HepG2 (cell line): Measurements from ENCODE around the gene ANTXR1. TPM values are rescaled to one million over a fixed set of nuclear protein-coding genes. Genes with fewer than 3 reads are reported as not detected.

Experiments used
- ATAC-seq: fragments of 200-7000 bp; cut with Tn5 transposase; 3 replicates; pipeline ENCODE4 v1.9.1; 2020; ENCODE audit warnings: mild to moderate bottlenecking, moderate library complexity
- BruUV-seq: library from RNA; stranded (reverse); fragments of 400-500 nt; replicated peaks from 2 replicates; lab custom pipeline; 2021; lab: Mats Ljungman, UMichigan
- CTCF ChIA-PET: fragments of 300-600 bp; formaldehyde crosslinking; extraction: SDS; loops from one replicate; lab custom pipeline; 2021; ENCODE audit warnings: low total read pairs, inconsistent platforms, low intra/inter-chr PET ratio; lab: Yijun Ruan, JAX
- POLR2A ChIA-PET: fragments of 350-600 bp; sonication (Branson Sonifier 250); formaldehyde crosslinking; loops from one replicate; lab custom pipeline; 2020; ENCODE audit warnings: antibody characterized with exemption, inconsistent platforms; lab: Yijun Ruan, JAX
- DNase-seq: peaks from one replicate; pipeline ENCODE4 v3.0.0-alpha.2; 2015; ENCODE audit warnings: low spot score
- FAIRE-seq: peaks from 3 replicates; lab custom pipeline; 2011; peaks lifted over from hg19 to GRCh38; lab: Jason Lieb, UNC
- H2AFZ ChIP-seq: one replicate; pipeline ENCODE4 v1.6.1; 2011; ENCODE audit warnings: low read length, inconsistent platforms
- H3K27ac ChIP-seq: fragments of 300-600 bp; 3 replicates; pipeline ENCODE4 v1.8.0; 2011; ENCODE audit warnings: mixed run types, mild to moderate bottlenecking, mixed read lengths, low read length, inconsistent platforms; ENCODE audit not compliant: insufficient read depth; ENCODE audit errors: extremely low read length
- H3K27me3 ChIP-seq, 2 experiments: fragments of 200-600 bp in 1 of 2; 2 replicates in 1 of 2; 3 replicates in 1 of 2; pipeline versions ENCODE4 v1.6.0 to v1.8.0; 2011; ENCODE audit warnings: low read length in 2 of 2, mild to moderate bottlenecking in 2 of 2, moderate library complexity in 2 of 2, inconsistent platforms in 1 of 2; ENCODE audit not compliant: insufficient read depth in 2 of 2, control insufficient read depth in 1 of 2
- H3K36me3 ChIP-seq, 2 experiments: fragments of 200-600 bp in 1 of 2; replicated peaks in 1 of 2; 2 replicates in 1 of 2; 3 replicates in 1 of 2; pipeline versions ENCODE4 v1.5.1 to v1.8.0; 2011; ENCODE audit warnings: low read length in 2 of 2, inconsistent platforms in 1 of 2; ENCODE audit not compliant: insufficient read depth in 2 of 2, control insufficient read depth in 1 of 2
- H3K4me1 ChIP-seq: 2 replicates; pipeline ENCODE4 v1.5.1; 2012; ENCODE audit warnings: low read length, inconsistent platforms; ENCODE audit not compliant: insufficient read depth
- H3K4me2 ChIP-seq: 2 replicates; pipeline ENCODE4 v1.6.0; 2011; ENCODE audit warnings: low read depth, low read length, inconsistent platforms
- H3K4me3 ChIP-seq, 3 experiments: fragments of 200-600 bp in 1 of 3; sonication (generic), shearing (Covaris generic) in 1 of 3; replicated peaks in 1 of 3; 2 replicates each; pipeline ENCODE4 v1.5.1; 2011 to 2016; ENCODE audit warnings: low read length in 3 of 3, inconsistent platforms in 2 of 3, low read depth in 2 of 3, mild to moderate bottlenecking in 2 of 3, control low read depth in 1 of 3, mixed read lengths in 1 of 3; ENCODE audit not compliant: insufficient read depth in 1 of 3
- H3K79me2 ChIP-seq: one replicate; pipeline ENCODE4 v1.6.1; 2011; ENCODE audit warnings: low read length, inconsistent platforms; ENCODE audit not compliant: insufficient read depth
- H3K9ac ChIP-seq: 2 replicates; pipeline ENCODE4 v1.6.0; 2011; ENCODE audit warnings: mild to moderate bottlenecking, low read depth, low read length, inconsistent platforms; ENCODE audit not compliant: insufficient read depth
- H3K9me3 ChIP-seq: 2 replicates; pipeline ENCODE4 v1.5.1; 2012; ENCODE audit warnings: mild to moderate bottlenecking, low read length
- H4K20me1 ChIP-seq: 2 replicates; pipeline ENCODE4 v1.6.0; 2011; ENCODE audit warnings: inconsistent platforms, mild to moderate bottlenecking, low read length, moderate library complexity; ENCODE audit not compliant: insufficient read depth
- GLI4 ChIP-seq: sonication (generic); formaldehyde crosslinking; IDR thresholded peaks from 2 replicates; pipeline ENCODE4 v1.5.1; 2020; ENCODE audit warnings: missing genetic modification reagents, mild to moderate bottlenecking, moderate library complexity, borderline replicate concordance
- HOXA9 ChIP-seq: sonication (generic); formaldehyde crosslinking; IDR thresholded peaks from 2 replicates; pipeline ENCODE4 v1.8.1; 2022; ENCODE audit warnings: missing genetic modification reagents, mild to moderate bottlenecking, moderate library complexity, borderline replicate concordance
- MXD4 ChIP-seq: IDR thresholded peaks from 2 replicates; pipeline ENCODE4 v1.6.1; 2016; ENCODE audit warnings: mild to moderate bottlenecking, missing biosample characterization, missing genetic modification reagents
- NFIC ChIP-seq: IDR thresholded peaks from 2 replicates; pipeline ENCODE4 v1.6.1; 2012; ENCODE audit warnings: mild to moderate bottlenecking, low read length, inconsistent platforms
- NR2F2 ChIP-seq: IDR thresholded peaks from 2 replicates; pipeline ENCODE4 v1.6.1; 2012; ENCODE audit warnings: low read depth, inconsistent platforms, borderline replicate concordance
- REL ChIP-seq: sonication (generic); formaldehyde crosslinking; conservative IDR thresholded peaks from 2 replicates; pipeline ENCODE4 v1.8.0; 2022; ENCODE audit warnings: mild to moderate bottlenecking, missing genetic modification reagents, moderate library complexity
- SALL2 ChIP-seq: sonication (generic); formaldehyde crosslinking; IDR thresholded peaks from 2 replicates; pipeline ENCODE4 v1.8.1; 2023; ENCODE audit warnings: mild to moderate bottlenecking, missing genetic modification reagents, inconsistent platforms
- TEAD2 ChIP-seq: sonication (generic); formaldehyde crosslinking; IDR thresholded peaks from 2 replicates; pipeline ENCODE4 v1.9.0; 2021; ENCODE audit warnings: missing genetic modification reagents
- ZBTB3 ChIP-seq: sonication (generic); formaldehyde crosslinking; IDR thresholded peaks from 2 replicates; pipeline ENCODE4 v1.4.0; 2020; ENCODE audit warnings: low read depth, mild to moderate bottlenecking, moderate library complexity, missing genetic modification reagents, borderline replicate concordance
- ZFP90 ChIP-seq: sonication (generic); formaldehyde crosslinking; IDR thresholded peaks from 2 replicates; pipeline ENCODE4 v1.8.0; 2022; ENCODE audit warnings: missing genetic modification reagents, mild to moderate bottlenecking, inconsistent platforms, borderline replicate concordance
- ZNF317 ChIP-seq: sonication (generic); formaldehyde crosslinking; IDR thresholded peaks from 2 replicates; pipeline ENCODE4 v1.5.0; 2020; ENCODE audit warnings: mild to moderate bottlenecking, missing genetic modification reagents
- ZNF564 ChIP-seq: sonication (generic); formaldehyde crosslinking; IDR thresholded peaks from 2 replicates; pipeline ENCODE4 v1.8.1; 2023; ENCODE audit warnings: mild to moderate bottlenecking, missing genetic modification reagents
- ZNF615 ChIP-seq: sonication (generic); formaldehyde crosslinking; IDR thresholded peaks from 2 replicates; pipeline ENCODE4 v1.5.0; 2020; ENCODE audit warnings: mild to moderate bottlenecking, missing genetic modification reagents, borderline replicate concordance
- ZNF75D ChIP-seq: sonication (generic); formaldehyde crosslinking; IDR thresholded peaks from 2 replicates; pipeline ENCODE4 v1.8.1; 2023; ENCODE audit warnings: missing genetic modification reagents, mild to moderate bottlenecking, borderline replicate concordance
- WGBS: methylation state at CpG from one replicate; pipeline ENCODE4 v1.1.6; 2017; ENCODE audit warnings: low lambda C conversion rate; 5-methylcytosine and 5-hydroxymethylcytosine counted together
- in situ Hi-C: cut with HindIII; loops from 2 replicates; pipeline ENCODE4 v1.10.0; 2017; ENCODE audit warnings: low pct_unique_long_range_greater_than_20kb; ENCODE audit not compliant: extremely low pct_ligation_motif_present
- intact Hi-C: fragments of 100-400 bp; cut with micrococcal nuclease; formaldehyde crosslinking; loops from one replicate; pipeline ENCODE4 v1.10.0; 2022; ENCODE audit not compliant: unreplicated experiment
- polyA plus RNA-seq, 8 experiments: library from polyadenylated mRNA; depleted of rRNA in 3 of 8; stranded (reverse) in 7 of 8; unstranded in 1 of 8; fragments of >200 nt; fragmentation: Illumina TruSeq in 4 of 8; extraction: Trizol in 4 of 8; gene quantifications; 2 replicates each; pipeline versions ENCODE4 v1.2.1 to v1.2.3, GENCODE V29; 2011 to 2016; ENCODE audit warnings: low read depth in 4 of 8, missing spikeins in 1 of 8, mixed read lengths in 1 of 8; ENCODE audit not compliant: insufficient read depth in 1 of 8
- total RNA-seq, 5 experiments: library from RNA; depleted of rRNA; stranded (reverse); fragments of >200 nt; fragmentation: Illumina TruSeq; extraction: Trizol; gene quantifications; 2 replicates each; pipeline ENCODE4 v1.2.3, GENCODE V29; 2016; ENCODE audit warnings: low read depth in 1 of 5
- TF ChIP-seq, protein P1 (sequence below): sonication (generic); formaldehyde crosslinking; IDR thresholded peaks from 2 replicates; pipeline ENCODE4 v1.5.0; 2020; ENCODE audit warnings: mild to moderate bottlenecking, low read depth, missing genetic modification reagents, borderline replicate concordance
- TF ChIP-seq, protein P2 (sequence below): sonication (generic); formaldehyde crosslinking; IDR thresholded peaks from 2 replicates; pipeline ENCODE4 v1.4.0; 2020; ENCODE audit warnings: missing genetic modification reagents
- TF ChIP-seq, protein P3 (sequence below): sonication (generic); formaldehyde crosslinking; IDR thresholded peaks from 2 replicates; pipeline ENCODE4 v1.4.0; 2020; ENCODE audit warnings: mild to moderate bottlenecking, low read depth, missing genetic modification reagents

Gene ANTXR1
- total and polyA plus RNA-seq, 2 of the 13 experiments (the other 11 are each of a cell fraction or from before 2014, with no cell fraction given), result 4.5 to 12.7 TPM

DNA sequence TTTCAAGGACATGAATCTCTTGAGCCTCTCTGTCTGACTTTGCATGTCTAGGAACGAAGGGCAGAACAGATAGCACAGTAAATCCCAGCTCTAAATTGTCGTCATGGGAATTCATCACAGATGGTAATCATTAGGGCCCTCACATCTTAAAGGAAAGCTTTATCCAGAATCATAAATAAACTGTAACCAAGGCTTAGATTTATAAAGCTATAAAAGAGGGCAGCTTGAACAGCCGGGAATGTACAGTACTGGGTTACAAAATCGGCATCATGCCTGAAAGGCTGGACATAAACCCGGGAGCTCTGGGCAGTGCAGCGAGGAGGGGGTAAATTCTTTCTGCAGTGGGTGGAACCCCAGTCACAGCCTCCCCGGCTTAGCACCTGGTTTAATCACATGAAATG is 229.7 kb downstream of the ANTXR1 start:
- H2AFZ ChIP-seq, result no peak overlapping the region
- FAIRE-seq (no peak), ATAC-seq (no peak), DNase-seq (no peak)
- no peaks in the 10 kb centered on the region for H4K20me1 ChIP-seq
- no peak overlapping the region for H3K27ac ChIP-seq
- no TSS peak for BruUV-seq
- ChIA-PET CTCF (no interaction called here), POLR2A (interaction anchor here (0.7 kb wide), 1 partner anchor 11 kb away, joined by 3 read pairs; no protein-coding TSS in a partner anchor)
- no peak for TF ChIP-seq ZNF75D
- H3K27me3 ChIP-seq, result no peaks in the 10 kb centered on the region
- peaks cover 13% of the 10 kb centered on the region for H3K4me1 ChIP-seq
- no peak overlapping the region for H3K4me2 ChIP-seq
- intact Hi-C loops (no loop called here), in situ Hi-C loops (no loop called here)
- H3K9me3 ChIP-seq, result no peaks in the 10 kb centered on the region
- H3K9ac ChIP-seq, result no peak overlapping the region
- 89% methylated on average over 7 of the region's 7 CpGs for WGBS
- H3K36me3 ChIP-seq, result peaks cover 1% of the 10 kb centered on the region in 2 experiments; a peak in 2 of 5 replicates
- no peak overlapping the region for H3K4me3 ChIP-seq
- no peaks in the 10 kb centered on the region for H3K79me2 ChIP-seq

DNA sequence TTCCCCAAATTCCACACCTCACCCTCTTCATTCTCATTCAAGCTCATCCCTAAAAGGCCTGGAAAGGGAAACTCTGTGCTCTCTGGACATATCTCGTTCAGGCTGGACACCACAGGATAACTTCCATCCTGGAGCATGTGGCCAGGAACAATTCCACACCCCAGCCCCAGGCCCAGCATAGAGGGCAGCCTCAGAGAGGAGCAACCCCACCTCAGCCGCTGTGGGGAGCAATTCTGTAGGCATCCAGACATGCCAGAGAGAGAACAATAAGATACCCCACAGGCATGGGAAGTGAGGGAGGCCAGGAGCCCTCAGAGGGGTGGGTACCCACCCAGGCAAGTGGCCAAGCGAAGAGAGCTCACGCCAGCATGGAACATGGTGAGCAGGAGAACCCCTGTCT is 230.7 kb downstream of the ANTXR1 start:
- WGBS, result 89% methylated on average over 4 of the region's 4 CpGs
- peak; percentile 27; the same call in 2 of the 3 replicates for ATAC-seq
- intact Hi-C loops, result no loop called here
- ChIA-PET POLR2A (no interaction called here), CTCF (no interaction called here)
- TF ChIP-seq TEAD2 (CRISPR knock-in tag), result no peak
- TF ChIP-seq MXD4, result no peak
- TF ChIP-seq NR2F2, result no peak
- no peak for TF ChIP-seq REL (CRISPR knock-in tag)
- TF ChIP-seq, protein P1, sequence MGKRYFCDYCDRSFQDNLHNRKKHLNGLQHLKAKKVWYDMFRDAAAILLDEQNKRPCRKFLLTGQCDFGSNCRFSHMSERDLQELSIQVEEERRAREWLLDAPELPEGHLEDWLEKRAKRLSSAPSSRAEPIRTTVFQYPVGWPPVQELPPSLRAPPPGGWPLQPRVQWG, result no peak
- no peak for TF ChIP-seq ZBTB3
- TF ChIP-seq, protein P2, sequence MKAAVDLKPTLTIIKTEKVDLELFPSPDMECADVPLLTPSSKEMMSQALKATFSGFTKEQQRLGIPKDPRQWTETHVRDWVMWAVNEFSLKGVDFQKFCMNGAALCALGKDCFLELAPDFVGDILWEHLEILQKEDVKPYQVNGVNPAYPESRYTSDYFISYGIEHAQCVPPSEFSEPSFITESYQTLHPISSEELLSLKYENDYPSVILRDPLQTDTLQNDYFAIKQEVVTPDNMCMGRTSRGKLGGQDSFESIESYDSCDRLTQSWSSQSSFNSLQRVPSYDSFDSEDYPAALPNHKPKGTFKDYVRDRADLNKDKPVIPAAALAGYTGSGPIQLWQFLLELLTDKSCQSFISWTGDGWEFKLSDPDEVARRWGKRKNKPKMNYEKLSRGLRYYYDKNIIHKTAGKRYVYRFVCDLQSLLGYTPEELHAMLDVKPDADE, result no peak
- TF ChIP-seq GLI4 (CRISPR knock-in tag), result no peak
- no peak for TF ChIP-seq HOXA9 (CRISPR knock-in tag)
- TF ChIP-seq ZNF317 (CRISPR knock-in tag), result no peak
- no peak for TF ChIP-seq NFIC
- no peak for TF ChIP-seq ZFP90
- no peak for TF ChIP-seq ZNF615 (CRISPR knock-in tag)
- TF ChIP-seq, protein P3, sequence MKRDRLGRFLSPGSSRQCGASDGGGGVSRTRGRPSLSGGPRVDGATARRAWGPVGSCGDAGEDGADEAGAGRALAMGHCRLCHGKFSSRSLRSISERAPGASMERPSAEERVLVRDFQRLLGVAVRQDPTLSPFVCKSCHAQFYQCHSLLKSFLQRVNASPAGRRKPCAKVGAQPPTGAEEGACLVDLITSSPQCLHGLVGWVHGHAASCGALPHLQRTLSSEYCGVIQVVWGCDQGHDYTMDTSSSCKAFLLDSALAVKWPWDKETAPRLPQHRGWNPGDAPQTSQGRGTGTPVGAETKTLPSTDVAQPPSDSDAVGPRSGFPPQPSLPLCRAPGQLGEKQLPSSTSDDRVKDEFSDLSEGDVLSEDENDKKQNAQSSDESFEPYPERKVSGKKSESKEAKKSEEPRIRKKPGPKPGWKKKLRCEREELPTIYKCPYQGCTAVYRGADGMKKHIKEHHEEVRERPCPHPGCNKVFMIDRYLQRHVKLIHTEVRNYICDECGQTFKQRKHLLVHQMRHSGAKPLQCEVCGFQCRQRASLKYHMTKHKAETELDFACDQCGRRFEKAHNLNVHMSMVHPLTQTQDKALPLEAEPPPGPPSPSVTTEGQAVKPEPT (CRISPR knock-in tag), result no peak
- TF ChIP-seq ZNF564 (CRISPR knock-in tag), result no peak
- TF ChIP-seq SALL2 (CRISPR knock-in tag), result no peak
- TF ChIP-seq, all 625 proteins: peak for 0
- DNase-seq, result no peak
- no peak overlapping the region for H3K27ac ChIP-seq
- no TSS peak for BruUV-seq
- no peak overlapping the region for H3K4me3 ChIP-seq
- no peak for FAIRE-seq
- H3K79me2 ChIP-seq, result no peaks in the 10 kb centered on the region
- H3K9me3 ChIP-seq, result no peaks in the 10 kb centered on the region
- H3K4me1 ChIP-seq, result peaks cover 13% of the 10 kb centered on the region
- H3K9ac ChIP-seq, result no peak overlapping the region
- H3K36me3 ChIP-seq, result peaks cover 1 to 4% of the 10 kb centered on the region in 2 experiments; a peak in 2 of 5 replicates
- H3K27me3 ChIP-seq, result no peaks in the 10 kb centered on the region
- in situ Hi-C loops, result no loop called here
- H2AFZ ChIP-seq, result no peak overlapping the region
- no peaks in the 10 kb centered on the region for H4K20me1 ChIP-seq
- no peak overlapping the region for H3K4me2 ChIP-seq
